HEK293T (cell line): Measurements from ENCODE around the gene AKT2.

Experiments used
- CTCF ChIA-PET: fragments of 350-600 bp; formaldehyde crosslinking; extraction: SDS; loops from one replicate; lab custom pipeline; 2021; ENCODE audit warnings: antibody characterized with exemption, inconsistent platforms; lab: Yijun Ruan, JAX
- POLR2A ChIA-PET: fragments of 350-600 bp; formaldehyde crosslinking; extraction: SDS; loops from one replicate; lab custom pipeline; 2020; ENCODE audit warnings: antibody characterized with exemption, inconsistent platforms; lab: Yijun Ruan, JAX
- DNase-seq: peaks from one replicate; pipeline ENCODE4 v3.0.0; 2012; ENCODE audit warnings: mixed read lengths; ENCODE audit errors: extremely low spot score
- ARNT ChIP-seq: fragments of 450-650 bp; IDR thresholded peaks from 2 replicates; pipeline ENCODE4 v1.6.1; 2017; ENCODE audit warnings: mild to moderate bottlenecking
- BHLHE40 ChIP-seq: fragments of 450-650 bp; IDR thresholded peaks from 2 replicates; pipeline ENCODE4 v1.6.1; 2016; ENCODE audit warnings: mild to moderate bottlenecking, moderate library complexity, borderline replicate concordance
- CTBP1 ChIP-seq: fragments of 450-650 bp; IDR thresholded peaks from 2 replicates; pipeline ENCODE4 v1.6.1; 2016; ENCODE audit warnings: borderline replicate concordance
- ELF4 ChIP-seq: fragments of 450-650 bp; IDR thresholded peaks from 2 replicates; pipeline ENCODE4 v1.6.1; 2017; ENCODE audit warnings: antibody characterized with exemption
- FOXA1 ChIP-seq: fragments of 450-650 bp; IDR thresholded peaks from 2 replicates; pipeline ENCODE4 v1.6.1; 2016; ENCODE audit warnings: mild to moderate bottlenecking
- FOXK2 ChIP-seq: fragments of 450-650 bp; IDR thresholded peaks from 2 replicates; pipeline ENCODE4 v1.6.1; 2016; ENCODE audit warnings: mild to moderate bottlenecking
- FOXM1 ChIP-seq: fragments of 450-650 bp; IDR thresholded peaks from 2 replicates; pipeline ENCODE4 v1.6.1; 2017; ENCODE audit warnings: mild to moderate bottlenecking, borderline replicate concordance
- HDGF ChIP-seq: fragments of 450-650 bp; IDR thresholded peaks from 2 replicates; pipeline ENCODE4 v1.6.1; 2017; ENCODE audit warnings: antibody characterized with exemption, borderline replicate concordance
- L3MBTL2 ChIP-seq: fragments of 450-650 bp; conservative IDR thresholded peaks from 2 replicates; pipeline ENCODE4 v1.6.1; 2016; ENCODE audit warnings: mild to moderate bottlenecking
- LEF1 ChIP-seq: fragments of 450-650 bp; IDR thresholded peaks from 2 replicates; pipeline ENCODE4 v1.6.1; 2017; ENCODE audit warnings: mild to moderate bottlenecking, borderline replicate concordance
- NFRKB ChIP-seq: fragments of 450-650 bp; IDR thresholded peaks from 2 replicates; pipeline ENCODE4 v1.6.1; 2016; ENCODE audit warnings: mild to moderate bottlenecking, moderate library complexity
- SP1 ChIP-seq: fragments of 450-650 bp; IDR thresholded peaks from 2 replicates; pipeline ENCODE4 v1.6.1; 2017
- SUZ12 ChIP-seq: fragments of 450-650 bp; IDR thresholded peaks from 2 replicates; pipeline ENCODE4 v1.6.1; 2016; ENCODE audit warnings: mild to moderate bottlenecking
- TARDBP ChIP-seq: fragments of 450-650 bp; IDR thresholded peaks from 2 replicates; pipeline ENCODE4 v1.6.1; 2016
- ZNF384 ChIP-seq: fragments of 450-650 bp; IDR thresholded peaks from 2 replicates; pipeline ENCODE4 v1.6.1; 2016
- TF ChIP-seq, protein P1 (sequence below): fragments of 450-650 bp; IDR thresholded peaks from 2 replicates; pipeline ENCODE4 v1.6.1; 2016

Gene AKT2

DNA sequence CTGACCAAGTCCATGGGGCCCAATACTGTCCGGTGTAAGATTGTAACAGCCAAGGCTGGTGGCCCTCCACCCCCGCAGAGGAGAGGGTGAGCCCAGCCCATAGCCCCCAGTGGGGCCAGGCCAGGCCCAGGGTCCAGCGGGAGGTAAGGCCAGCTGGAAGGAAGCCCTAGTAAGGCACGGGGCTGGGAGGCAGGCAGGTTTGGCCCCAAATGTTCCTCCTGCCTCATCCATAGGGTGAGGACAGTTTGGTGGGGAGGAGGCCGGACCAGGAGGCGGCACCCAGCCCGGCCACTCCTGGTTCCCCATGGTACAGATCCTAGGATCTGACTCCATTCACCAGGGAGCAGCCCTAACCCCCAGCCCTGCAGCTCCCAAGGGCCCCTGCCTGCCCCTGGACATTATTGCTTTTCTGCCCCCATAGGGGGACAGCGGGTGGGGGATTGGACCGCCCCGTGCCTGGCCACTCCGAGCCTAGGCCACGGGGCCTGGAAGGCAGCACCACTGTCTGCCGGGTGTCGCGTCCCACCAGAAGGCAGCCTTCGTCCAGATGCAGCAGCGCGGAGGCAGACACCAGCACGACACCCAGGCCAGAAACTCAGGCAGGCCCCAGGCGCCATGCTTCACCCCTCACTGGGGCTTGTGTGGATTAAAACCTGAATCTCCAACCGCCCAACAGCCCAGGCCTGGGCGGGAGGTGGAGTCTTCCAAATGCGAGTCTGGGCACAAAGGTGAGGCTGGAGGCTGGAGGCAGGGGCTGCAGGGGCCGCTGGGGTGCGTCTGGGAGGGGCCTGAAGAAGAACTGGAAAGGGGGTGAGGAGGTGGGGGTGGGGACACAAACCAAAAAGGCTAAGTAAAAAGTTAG lies 52.0 kb downstream of the AKT2 start:
- no peak for TF ChIP-seq NFRKB
- TF ChIP-seq SP1 = no peak
- TF ChIP-seq LEF1 = no peak
- no peak for TF ChIP-seq ELF4
- TF ChIP-seq HDGF = no peak
- TF ChIP-seq L3MBTL2 = no peak
- no peak for TF ChIP-seq FOXA1
- no peak for TF ChIP-seq TARDBP
- TF ChIP-seq ZNF384 = no peak
- TF ChIP-seq FOXM1 = no peak
- TF ChIP-seq SUZ12 = no peak
- TF ChIP-seq, protein P1, sequence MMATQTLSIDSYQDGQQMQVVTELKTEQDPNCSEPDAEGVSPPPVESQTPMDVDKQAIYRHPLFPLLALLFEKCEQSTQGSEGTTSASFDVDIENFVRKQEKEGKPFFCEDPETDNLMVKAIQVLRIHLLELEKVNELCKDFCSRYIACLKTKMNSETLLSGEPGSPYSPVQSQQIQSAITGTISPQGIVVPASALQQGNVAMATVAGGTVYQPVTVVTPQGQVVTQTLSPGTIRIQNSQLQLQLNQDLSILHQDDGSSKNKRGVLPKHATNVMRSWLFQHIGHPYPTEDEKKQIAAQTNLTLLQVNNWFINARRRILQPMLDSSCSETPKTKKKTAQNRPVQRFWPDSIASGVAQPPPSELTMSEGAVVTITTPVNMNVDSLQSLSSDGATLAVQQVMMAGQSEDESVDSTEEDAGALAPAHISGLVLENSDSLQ = no peak
- no peak for TF ChIP-seq FOXK2
- no peak for TF ChIP-seq BHLHE40
- no peak for TF ChIP-seq ARNT
- TF ChIP-seq CTBP1 = no peak
- DNase-seq = no peak
- CTCF ChIA-PET = no interaction called here
- POLR2A ChIA-PET = no interaction called here

DNA sequence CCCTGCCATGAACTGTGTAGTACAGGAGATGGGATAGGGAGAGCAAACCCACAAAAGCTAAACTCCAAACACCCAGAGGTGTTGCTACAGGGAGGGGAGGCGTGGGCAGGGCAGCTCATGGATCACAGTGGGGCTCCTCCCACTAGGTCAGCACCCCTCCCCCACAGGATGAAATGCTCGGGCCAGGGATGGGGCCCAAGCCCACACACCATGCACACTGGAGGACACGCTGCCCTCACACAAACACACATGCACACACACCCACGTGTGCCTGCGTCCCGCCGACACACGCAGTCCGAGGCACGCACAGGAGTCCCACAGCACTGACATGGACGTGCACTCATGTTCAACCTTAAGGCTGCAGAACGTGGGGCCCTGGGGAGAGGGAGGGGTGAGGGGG lies 52.7 kb downstream of the AKT2 start:
- no peak for DNase-seq
- ChIA-PET POLR2A (no interaction called here), CTCF (no interaction called here)
- TF ChIP-seq LEF1 (no peak), BHLHE40 (no peak), SP1 (no peak), FOXK2 (no peak), FOXA1 (no peak), SUZ12 (no peak), NFRKB (no peak), FOXM1 (no peak), L3MBTL2 (no peak), CTBP1 (no peak), ZNF384 (no peak), ARNT (no peak), TARDBP (no peak), ELF4 (no peak), HDGF (no peak)
- TF ChIP-seq, protein P1 = no peak

DNA sequence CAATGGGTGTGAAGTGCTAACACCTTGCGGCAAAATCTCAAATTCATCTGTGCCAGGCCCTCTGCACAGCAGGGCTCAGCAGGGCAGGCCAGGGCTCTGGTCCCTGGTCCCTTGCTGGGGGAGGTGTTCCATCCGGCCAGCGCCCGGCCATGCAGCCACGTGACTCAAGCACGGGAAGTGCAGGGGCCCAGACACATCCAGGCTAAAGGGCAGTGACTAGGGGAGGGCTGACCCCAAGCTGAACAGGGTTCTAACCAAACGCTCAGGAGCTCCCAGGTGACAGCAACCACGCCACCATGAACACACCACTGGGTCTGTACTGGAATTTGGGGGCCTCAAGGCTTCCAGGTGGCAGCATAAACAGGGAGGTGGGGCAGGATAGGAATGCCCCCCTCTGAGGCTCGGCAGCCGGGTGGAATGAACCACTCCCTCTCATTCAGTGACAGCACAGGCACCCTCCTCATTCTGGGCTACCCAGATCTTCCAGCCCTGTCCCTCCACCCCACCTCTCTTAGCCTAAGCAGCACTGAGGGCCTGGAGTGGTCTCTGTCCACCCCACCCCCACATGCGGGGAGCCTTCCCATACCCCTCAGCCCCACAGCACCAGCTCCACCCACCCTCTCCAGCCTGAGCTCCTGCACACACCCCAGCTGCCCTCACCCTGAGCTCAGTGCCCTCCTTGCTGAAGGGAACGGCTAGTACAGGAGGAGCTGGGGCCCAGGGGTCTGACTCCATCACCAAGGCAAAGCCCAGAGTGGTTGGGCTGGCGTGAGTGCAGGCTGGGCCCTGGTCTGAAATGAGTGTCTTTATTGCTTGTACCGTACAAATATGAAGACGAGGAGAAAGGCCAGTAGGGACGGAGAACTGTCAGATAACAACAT lies 53.4 kb downstream of the AKT2 start:
- ChIA-PET POLR2A (no interaction called here), CTCF (no interaction called here)
- TF ChIP-seq ELF4 = no peak
- no peak for TF ChIP-seq ZNF384
- TF ChIP-seq TARDBP = no peak
- TF ChIP-seq CTBP1 = no peak
- no peak for TF ChIP-seq L3MBTL2
- no peak for TF ChIP-seq SP1
- TF ChIP-seq BHLHE40 = no peak
- TF ChIP-seq FOXM1 = no peak
- TF ChIP-seq ARNT = no peak
- no peak for TF ChIP-seq SUZ12
- TF ChIP-seq, protein P1 = no peak
- TF ChIP-seq FOXK2 = no peak
- TF ChIP-seq LEF1 = no peak
- no peak for TF ChIP-seq NFRKB
- no peak for TF ChIP-seq HDGF
- TF ChIP-seq FOXA1 = no peak
- no peak for DNase-seq

DNA sequence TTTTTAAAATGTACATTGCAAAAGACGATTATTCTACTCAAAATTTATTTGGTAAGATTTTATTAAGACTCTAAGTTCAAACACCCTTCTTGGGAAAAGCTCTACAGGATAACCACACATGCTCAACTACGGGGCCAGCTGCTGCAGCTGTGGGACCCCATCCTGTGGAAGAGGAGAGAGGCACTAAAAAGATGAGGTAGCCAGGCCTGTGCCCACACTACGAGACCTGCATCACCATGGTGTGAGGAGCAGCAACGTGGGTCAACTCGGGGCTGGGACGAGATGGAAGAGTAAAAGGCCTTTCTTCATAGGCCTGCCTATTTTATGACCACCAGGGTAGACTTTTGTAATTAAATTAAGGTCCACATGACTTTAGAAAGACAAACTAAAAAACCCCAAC lies 54.1 kb downstream of the AKT2 start:
- DNase-seq = no peak
- ChIA-PET POLR2A (no interaction called here), CTCF (no interaction called here)
- TF ChIP-seq ARNT = no peak
- no peak for TF ChIP-seq FOXK2
- TF ChIP-seq NFRKB = no peak
- no peak for TF ChIP-seq FOXA1
- TF ChIP-seq CTBP1 = no peak
- no peak for TF ChIP-seq ZNF384
- no peak for TF ChIP-seq HDGF
- TF ChIP-seq TARDBP = no peak
- no peak for TF ChIP-seq ELF4
- no peak for TF ChIP-seq L3MBTL2
- no peak for TF ChIP-seq FOXM1
- TF ChIP-seq BHLHE40 = no peak
- TF ChIP-seq SUZ12 = no peak
- TF ChIP-seq LEF1 = no peak
- TF ChIP-seq SP1 = no peak
- TF ChIP-seq, protein P1 = no peak
